C4-2B (cell line): Measurements from ENCODE around the gene GPR107.
"Not testable (repeated sequence)": the region's sequence is repeated elsewhere in the genome, so short reads cannot be mapped to it uniquely, and the experiment has no call there.

ENCODE experiments used
- H3K27ac ChIP-seq: fragments of 450-650 bp; 2 replicates; pipeline ENCODE4 v1.5.1; 2017
- ZFX ChIP-seq: fragments of 450-650 bp; IDR thresholded peaks from 2 replicates; pipeline ENCODE4 v1.6.1; 2017
- TF ChIP-seq, protein P1 (sequence below): fragments of 450-650 bp; conservative IDR thresholded peaks from 2 replicates; pipeline ENCODE4 v1.5.1; 2017; ENCODE audit warnings: mild to moderate bottlenecking

Gene GPR107

DNA sequence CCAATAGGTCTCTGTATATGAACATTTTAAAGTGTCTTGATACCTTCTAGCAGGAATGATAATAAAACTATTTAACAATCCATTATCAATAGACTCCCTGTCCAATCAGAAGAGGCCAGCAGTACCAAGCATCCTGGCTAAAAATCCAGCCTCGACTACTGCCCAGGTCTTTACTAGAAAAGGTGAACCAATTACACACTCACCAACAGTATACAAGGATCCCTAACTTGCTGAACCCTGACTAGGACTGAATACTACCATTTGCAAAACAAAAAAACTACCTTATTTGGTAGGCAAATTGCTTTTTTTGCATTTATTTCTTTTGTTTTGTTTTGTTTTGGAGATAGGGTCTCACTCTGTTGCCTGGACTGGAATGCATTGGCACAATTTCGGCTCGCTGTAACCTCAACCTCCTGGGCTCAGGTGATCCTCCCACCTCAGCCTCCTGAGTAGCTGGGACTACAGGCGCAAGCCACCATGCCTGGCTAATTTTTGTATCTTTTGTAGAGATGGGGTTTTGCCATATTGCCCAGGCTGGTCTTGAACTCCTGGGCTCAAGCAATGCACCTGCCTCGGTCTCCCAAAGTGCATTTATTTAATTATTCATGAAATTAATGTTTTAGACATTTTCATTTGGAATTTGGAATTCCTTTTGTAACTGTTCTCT lies 38.2 kb upstream of the GPR107 start:
- TF ChIP-seq, protein P1, sequence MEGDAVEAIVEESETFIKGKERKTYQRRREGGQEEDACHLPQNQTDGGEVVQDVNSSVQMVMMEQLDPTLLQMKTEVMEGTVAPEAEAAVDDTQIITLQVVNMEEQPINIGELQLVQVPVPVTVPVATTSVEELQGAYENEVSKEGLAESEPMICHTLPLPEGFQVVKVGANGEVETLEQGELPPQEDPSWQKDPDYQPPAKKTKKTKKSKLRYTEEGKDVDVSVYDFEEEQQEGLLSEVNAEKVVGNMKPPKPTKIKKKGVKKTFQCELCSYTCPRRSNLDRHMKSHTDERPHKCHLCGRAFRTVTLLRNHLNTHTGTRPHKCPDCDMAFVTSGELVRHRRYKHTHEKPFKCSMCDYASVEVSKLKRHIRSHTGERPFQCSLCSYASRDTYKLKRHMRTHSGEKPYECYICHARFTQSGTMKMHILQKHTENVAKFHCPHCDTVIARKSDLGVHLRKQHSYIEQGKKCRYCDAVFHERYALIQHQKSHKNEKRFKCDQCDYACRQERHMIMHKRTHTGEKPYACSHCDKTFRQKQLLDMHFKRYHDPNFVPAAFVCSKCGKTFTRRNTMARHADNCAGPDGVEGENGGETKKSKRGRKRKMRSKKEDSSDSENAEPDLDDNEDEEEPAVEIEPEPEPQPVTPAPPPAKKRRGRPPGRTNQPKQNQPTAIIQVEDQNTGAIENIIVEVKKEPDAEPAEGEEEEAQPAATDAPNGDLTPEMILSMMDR, result no peak
- TF ChIP-seq ZFX, result no peak
- no peak overlapping the region for H3K27ac ChIP-seq

DNA sequence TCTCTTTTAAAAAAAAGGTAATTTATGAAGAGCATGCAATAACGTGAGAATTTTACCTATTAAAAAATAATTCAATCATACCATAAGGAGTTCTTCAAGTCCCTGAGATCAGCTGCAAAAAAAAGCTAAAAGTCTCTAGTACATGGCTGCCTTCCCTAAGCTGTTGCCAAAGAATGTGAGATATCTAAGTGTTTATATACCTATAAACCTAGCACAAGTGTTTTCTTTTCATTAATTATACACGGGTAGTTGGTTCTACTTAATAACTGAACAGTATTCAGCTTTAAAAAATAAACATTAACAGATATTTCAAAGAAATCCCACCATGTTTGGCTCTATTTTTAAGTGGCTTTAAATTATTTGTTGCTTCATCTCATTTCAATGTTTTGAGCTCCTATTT lies 36.6 kb upstream of the GPR107 start:
- no peak overlapping the region for H3K27ac ChIP-seq
- TF ChIP-seq, protein P1, result no peak
- no peak for TF ChIP-seq ZFX

DNA sequence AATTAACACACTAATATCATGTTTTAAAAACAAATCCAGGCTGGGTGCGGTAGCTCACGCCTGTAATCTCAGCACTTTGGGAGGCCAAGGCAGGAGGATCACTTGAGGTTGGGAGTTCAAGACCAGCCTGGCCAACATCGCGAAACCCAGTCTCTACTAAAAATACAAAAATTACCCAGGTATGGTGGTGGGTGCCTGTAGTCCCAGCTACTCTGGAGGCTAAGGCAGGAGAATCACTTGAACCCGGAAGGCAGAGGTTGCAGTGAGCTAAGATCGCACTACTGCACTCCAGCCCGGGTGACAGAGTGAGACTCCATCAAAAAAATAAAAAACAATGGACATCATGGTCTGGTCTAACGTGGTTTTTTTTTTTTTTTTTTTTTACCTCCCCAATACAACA lies 36.2 kb upstream of the GPR107 start:
- H3K27ac ChIP-seq, result not testable (repeated sequence)

DNA sequence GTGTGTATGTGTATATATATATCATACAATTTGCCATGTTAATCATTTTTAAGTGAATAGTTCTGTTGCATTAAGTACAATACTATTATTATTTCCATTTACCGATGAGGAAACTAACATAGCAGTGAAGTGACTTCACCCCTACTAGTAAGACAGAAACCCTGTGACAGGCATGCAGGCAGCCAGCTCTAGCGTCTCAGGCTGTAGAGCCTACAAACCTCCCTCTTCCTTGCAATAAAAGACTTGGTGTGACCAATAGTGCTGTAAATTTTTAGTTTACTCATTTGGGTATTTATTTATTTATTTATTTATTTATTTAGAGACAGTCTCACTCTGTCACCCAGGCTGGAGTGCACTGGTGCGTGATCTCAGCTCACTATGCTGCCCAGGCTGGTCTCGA lies 35.4 kb upstream of the GPR107 start:
- TF ChIP-seq, protein P1, result no peak
- no peak for TF ChIP-seq ZFX
- H3K27ac ChIP-seq, result no peak overlapping the region

DNA sequence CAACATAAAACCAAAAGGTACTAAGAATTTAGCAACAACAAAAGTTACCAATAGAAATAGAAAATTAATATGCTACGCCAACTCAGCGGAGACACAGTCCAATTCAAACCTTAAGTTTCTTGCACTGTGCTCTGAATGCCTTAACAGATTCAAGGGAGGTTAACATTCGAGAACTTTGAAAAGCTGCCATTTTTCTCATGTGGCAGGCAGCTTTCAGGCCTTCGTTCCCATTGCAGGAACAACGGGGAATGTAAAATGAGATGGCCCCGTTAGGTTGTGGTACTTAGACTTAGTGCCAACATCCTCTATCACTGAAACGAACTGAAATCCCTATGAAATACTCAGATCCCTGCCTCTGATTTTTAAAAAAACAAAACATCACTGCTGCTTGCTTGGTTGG lies 33.1 kb upstream of the GPR107 start:
- no peak overlapping the region for H3K27ac ChIP-seq
- TF ChIP-seq, protein P1, result no peak
- no peak for TF ChIP-seq ZFX

DNA sequence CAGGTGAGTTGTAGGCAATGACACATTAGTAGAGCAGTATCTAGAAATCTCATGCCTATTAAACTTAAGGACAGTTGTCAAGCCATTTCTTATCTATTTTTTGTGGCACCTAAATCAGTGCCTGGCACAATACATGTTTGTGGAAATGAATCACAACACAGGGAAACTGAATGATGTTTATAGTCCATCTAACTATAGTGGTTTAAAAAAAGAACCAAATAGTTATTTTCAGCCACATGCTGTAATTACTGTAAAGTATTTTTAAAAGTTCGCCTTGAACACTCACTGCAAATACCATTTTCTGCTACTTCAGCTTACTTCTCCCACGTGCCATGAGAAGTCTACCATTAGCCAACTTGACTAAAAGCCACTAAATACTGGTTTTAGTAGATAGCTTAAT lies 32.6 kb upstream of the GPR107 start:
- no peak for TF ChIP-seq ZFX
- TF ChIP-seq, protein P1, result no peak
- no peak overlapping the region for H3K27ac ChIP-seq

DNA sequence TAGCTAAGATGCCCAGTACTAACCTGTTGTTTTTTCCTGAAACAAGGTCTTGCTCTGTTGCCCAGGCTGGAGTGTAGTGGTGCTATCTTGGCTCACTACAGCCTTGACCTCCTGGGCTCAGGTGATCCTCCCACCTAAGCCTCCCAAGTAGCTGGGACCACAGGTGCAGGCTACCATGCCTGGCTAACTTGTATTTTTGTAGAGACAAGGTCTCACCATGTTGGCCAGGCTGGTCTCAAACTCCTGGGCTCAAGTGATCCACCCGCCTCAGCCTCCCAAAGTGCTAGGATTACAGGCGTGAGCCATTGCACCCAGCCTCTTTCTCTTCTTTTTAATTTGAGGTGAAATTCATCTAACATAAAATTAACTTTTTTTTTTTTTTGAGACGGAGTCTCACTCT lies 31.9 kb upstream of the GPR107 start:
- H3K27ac ChIP-seq, result not testable (repeated sequence)

DNA sequence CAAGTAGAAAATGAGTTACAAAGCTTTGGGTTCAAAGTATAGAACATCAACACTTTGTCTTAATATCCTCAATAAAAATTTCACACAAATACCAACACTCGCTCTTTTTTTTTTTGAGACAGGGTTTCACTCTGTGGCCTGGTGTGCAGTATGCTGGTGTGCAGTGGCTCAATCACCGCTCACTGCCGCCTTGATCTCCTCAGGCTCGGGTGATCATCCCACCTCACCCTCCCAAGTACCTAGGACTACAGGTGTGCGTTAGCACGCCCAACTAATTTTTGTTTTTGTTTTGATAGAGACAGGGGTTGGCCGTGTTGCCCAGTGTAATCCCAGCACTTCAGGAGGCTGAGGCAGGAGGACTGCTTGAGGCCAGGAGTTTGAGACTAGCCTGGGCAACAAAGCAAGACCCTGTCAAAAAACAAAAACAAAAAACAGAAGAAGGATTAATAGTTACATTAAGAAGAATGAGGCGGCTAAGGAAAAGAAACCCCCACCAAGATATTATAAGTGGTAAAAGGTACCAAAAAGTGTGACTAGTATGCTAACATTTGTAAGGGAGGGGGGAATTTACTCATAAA lies 31.1 kb upstream of the GPR107 start:
- no peak overlapping the region for H3K27ac ChIP-seq
- TF ChIP-seq, protein P1, result no peak
- no peak for TF ChIP-seq ZFX
